GM13976 (cell line): ENCODE results near the gene RHOT2.

ENCODE experiments used
- DNase-seq: peaks from one replicate; pipeline ENCODE4 v3.0.0; 2012; ENCODE audit warnings: low spot score
- in situ Hi-C: fragments of 300-500 bp; cut with MboI; formaldehyde crosslinking; loops from one replicate; pipeline ENCODE4 v1.12.0; 2022; ENCODE audit warnings: low sequenced_read_pairs, mixed read lengths, inconsistent platforms; ENCODE audit not compliant: unreplicated experiment
- TF ChIP-seq, protein P1 (sequence below): IDR thresholded peaks from 2 replicates; pipeline ENCODE4 v1.5.1; 2012; ENCODE audit warnings: borderline replicate concordance, mild to moderate bottlenecking; ENCODE audit not compliant: insufficient read depth; ENCODE audit errors: extremely low read depth, missing control alignments, control extremely low read depth

RHOT2 gene

DNA sequence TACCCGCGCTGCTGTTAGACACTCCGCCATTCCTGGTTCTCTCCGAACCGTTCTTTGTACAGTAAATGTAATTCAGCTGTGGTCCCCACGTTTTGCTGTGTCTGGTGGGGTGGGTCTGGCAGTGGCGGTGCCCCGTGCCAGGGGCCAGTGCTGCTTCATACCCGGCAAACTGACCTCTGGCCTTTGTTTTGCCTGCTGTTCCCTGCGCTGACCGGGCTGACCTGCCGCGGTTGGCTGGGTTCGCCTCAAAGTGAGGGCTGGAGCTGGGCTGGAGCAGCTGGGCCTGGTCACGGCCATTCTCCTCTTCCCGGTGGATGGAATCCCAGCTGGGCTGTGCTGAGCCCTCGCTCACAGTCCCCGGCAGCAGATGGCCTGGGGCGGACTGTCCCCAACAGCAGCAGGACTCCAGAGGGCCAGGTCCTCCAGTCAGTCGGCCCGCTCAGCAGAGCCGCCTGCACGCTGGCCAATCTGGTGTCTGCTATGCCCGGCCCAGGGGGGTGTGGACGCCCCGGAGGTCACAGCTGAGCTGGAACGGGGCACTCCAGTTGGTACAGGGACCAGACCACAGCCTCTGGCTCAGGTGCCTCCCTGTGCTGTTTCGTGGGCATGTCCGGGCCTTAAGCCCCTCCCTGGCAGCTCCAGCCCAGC is 38.6 kb upstream of the RHOT2 start:
- in situ Hi-C loops, result no loop called here
- TF ChIP-seq, protein P1, sequence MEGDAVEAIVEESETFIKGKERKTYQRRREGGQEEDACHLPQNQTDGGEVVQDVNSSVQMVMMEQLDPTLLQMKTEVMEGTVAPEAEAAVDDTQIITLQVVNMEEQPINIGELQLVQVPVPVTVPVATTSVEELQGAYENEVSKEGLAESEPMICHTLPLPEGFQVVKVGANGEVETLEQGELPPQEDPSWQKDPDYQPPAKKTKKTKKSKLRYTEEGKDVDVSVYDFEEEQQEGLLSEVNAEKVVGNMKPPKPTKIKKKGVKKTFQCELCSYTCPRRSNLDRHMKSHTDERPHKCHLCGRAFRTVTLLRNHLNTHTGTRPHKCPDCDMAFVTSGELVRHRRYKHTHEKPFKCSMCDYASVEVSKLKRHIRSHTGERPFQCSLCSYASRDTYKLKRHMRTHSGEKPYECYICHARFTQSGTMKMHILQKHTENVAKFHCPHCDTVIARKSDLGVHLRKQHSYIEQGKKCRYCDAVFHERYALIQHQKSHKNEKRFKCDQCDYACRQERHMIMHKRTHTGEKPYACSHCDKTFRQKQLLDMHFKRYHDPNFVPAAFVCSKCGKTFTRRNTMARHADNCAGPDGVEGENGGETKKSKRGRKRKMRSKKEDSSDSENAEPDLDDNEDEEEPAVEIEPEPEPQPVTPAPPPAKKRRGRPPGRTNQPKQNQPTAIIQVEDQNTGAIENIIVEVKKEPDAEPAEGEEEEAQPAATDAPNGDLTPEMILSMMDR, result no peak
- DNase-seq, result no peak

DNA sequence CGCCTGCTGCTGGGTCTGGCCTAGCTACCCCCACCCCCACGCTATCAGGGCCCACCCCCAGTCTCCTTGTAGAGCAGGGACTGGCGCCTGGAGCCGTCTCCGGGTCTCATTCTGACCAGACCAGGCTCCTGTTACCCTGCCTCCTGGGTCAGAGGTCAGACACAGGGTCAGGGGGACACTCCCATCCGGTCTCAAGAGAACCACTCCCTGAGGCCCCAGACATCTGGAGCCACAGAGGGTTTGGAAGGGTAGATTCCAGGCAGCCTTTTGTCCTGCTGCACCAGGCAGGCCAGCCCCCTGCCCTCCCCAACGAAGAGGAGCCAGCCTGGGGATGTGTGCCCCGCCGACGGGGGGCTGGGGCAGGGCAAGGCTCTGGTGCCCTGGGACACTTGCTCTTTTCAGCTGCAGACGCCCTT is 38.1 kb upstream of the RHOT2 start:
- TF ChIP-seq, protein P1, result no peak
- in situ Hi-C loops, result no loop called here
- no peak for DNase-seq

DNA sequence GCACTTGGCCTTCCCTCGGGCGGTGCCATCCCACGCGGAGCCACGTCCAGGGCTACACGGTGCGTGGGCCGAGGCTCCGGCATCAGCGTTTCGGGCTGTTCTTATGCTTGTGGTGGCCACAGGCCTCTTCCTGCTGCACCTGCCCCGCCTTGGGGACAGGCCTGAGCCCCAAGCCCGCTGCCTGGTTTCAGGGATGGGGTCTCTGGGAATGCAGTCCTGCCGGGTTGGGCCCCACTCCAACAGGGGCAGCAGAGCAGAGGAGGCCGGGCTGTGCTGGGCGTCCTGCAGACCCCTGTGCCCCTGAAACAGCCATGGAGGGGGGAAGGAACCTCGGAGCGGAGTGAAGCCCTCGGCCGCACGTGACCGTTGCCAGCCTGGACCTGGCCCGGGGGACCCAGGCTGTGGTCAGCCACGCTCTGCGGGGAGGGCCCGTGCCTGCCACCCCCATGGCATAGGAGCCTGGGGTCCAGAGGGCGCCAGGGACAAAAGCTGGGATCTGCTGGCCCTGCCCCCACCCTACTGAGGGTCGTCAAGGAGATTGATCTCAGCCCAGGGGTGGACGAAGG is 37.6 kb upstream of the RHOT2 start:
- TF ChIP-seq, protein P1, result no peak
- DNase-seq, result no peak
- in situ Hi-C loops, result no loop called here

DNA sequence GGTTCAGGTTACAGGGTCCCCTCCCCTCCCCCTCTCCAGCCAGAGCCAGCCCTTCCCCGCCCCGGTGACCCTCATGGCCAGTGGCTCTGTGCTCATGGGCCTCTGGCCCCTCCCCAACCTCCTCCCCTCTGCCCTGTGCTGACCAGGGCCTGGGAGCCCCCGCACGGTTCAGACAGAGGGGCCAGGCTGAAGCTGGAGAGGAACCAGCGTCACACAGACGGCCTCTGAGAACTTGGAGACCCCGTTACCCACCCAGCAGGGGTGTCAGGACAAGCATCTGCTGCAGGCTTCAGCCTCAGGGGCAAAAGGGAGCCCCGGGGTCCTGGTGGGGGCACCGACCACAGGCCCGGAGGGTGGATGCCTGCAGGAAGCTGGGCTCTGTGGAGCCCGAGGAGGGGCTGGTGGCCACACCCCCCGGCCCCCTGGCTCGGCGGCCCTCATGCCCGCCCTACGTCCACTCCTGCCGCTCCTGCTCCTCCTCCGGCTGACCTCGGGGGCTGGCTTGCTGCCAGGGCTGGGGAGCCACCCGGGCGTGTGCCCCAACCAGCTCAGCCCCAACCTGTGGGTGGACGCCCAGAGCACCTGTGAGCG is 37.0 kb upstream of the RHOT2 start, which contains the start of gene WFIKKN1:
Gene WFIKKN1, plus strand, starts transcription at position 171 of the 591 bp plus-strand sequence. Its CDS starts 269 bp downstream, at position 440.
- no peak for DNase-seq
- in situ Hi-C loops, result no loop called here
- TF ChIP-seq, protein P1, result no peak

DNA sequence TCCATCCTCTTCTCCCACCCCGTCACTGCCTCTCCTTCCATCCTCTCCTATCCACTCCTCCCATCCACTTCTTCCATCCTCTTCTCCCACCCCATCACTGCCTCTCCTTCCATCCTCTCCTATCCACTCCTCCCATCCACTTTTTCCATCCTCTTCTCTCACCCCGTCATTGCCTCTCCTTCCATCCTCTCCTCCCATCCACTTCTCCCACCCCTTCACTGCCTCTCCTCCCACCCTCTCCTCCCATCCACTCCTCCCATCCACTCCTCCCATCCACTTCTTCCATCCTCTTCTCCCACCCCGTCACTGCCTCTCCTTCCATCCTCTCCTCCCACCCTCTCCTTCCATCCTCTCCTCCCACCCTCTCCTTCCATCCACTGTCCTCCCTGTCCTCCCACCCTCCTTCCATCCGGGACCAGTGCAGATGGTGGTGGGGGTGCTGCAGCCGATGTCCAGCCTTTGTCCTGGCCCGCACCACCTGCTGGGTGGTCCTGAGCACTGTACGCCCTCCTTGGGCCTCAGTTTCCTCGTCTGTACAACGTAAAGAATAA is 36.0 kb upstream of the RHOT2 start:
- DNase-seq, result no peak
- TF ChIP-seq, protein P1, result no peak
- in situ Hi-C loops, result no loop called here

DNA sequence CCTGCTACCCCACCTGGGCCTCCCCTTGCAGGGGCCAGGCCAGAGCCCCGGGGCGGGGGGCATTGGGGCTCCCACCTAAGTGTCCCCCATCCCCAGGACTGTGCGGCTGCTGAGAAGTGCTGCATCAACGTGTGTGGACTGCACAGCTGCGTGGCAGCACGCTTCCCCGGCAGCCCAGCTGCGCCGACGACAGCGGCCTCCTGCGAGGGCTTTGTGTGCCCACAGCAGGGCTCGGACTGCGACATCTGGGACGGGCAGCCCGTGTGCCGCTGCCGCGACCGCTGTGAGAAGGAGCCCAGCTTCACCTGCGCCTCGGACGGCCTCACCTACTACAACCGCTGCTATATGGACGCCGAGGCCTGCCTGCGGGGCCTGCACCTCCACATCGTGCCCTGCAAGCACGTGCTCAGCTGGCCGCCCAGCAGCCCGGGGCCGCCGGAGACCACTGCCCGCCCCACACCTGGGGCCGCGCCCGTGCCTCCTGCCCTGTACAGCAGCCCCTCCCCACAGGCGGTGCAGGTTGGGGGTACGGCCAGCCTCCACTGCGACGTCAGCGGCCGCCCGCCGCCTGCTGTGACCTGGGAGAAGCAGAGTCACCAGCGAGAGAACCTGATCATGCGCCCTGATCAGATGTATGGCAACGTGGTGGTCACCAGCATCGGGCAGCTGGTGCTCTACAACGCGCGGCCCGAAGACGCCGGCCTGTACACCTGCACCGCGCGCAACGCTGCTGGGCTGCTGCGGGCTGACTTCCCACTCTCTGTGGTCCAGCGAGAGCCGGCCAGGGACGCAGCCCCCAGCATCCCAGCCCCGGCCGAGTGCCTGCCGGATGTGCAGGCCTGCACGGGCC is 35.2 kb upstream of the RHOT2 start:
- in situ Hi-C loops, result no loop called here
- TF ChIP-seq, protein P1, result no peak

More for the DNA sequence above, 35.2 kb upstream of the RHOT2 start:
- no peak for DNase-seq
